Activated T-cell treated with anti-CD3 and anti-CD28 coated beads for 24 hours (primary cell): ENCODE data around the gene TMEM196.

Experiments
- DNase-seq: peaks from one replicate; pipeline ENCODE4 v3.0.0-alpha.2; 2020; ENCODE audit warnings: low read depth

Gene TMEM196

GRCh38 chr7:19772841-19773760 is at the start of gene TMEM196:
Gene TMEM196 (minus strand): TSS chr7:19773617. CDS start chr7:19772696, 921 bp downstream.
- DNase-seq, result no peak

- DNase-seq, result no peak
Measured at GRCh38 chr7:19816128-19816527, 42.7 kb upstream of the TMEM196 start.

- DNase-seq, result no peak
Measured at GRCh38 chr7:19815546-19815945, 42.1 kb upstream of the TMEM196 start.

- DNase-seq, result no peak
Measured at GRCh38 chr7:19814776-19815175, 41.4 kb upstream of the TMEM196 start.

- DNase-seq, result no peak
Measured at GRCh38 chr7:19811386-19811785, 38.0 kb upstream of the TMEM196 start.

- no peak for DNase-seq
Measured at GRCh38 chr7:19798986-19799385, 25.6 kb upstream of the TMEM196 start.

- DNase-seq, result no peak
Measured at GRCh38 chr7:19783541-19783940, 10.1 kb upstream of the TMEM196 start.

- no peak for DNase-seq
Measured at GRCh38 chr7:19776981-19777380, 3.6 kb upstream of the TMEM196 start.

- no peak for DNase-seq
Measured at GRCh38 chr7:19775578-19775977, 2.2 kb upstream of the TMEM196 start.

- DNase-seq, result no peak
Measured at GRCh38 chr7:19772306-19772705, 1.1 kb downstream of the TMEM196 start.

GRCh38 chr7:19762631-19763030 is 10.8 kb downstream of the TMEM196 start:
- DNase-seq, result no peak

GRCh38 chr7:19754521-19755116 is 18.8 kb downstream of the TMEM196 start:
- DNase-seq, result no peak

- no peak for DNase-seq
Measured at GRCh38 chr7:19752020-19752419, 21.4 kb downstream of the TMEM196 start.

- no peak for DNase-seq
Measured at GRCh38 chr7:19749658-19750057, 23.8 kb downstream of the TMEM196 start.

- no peak for DNase-seq
Measured at GRCh38 chr7:19747740-19748339, 25.6 kb downstream of the TMEM196 start.

GRCh38 chr7:19744075-19744474 is 29.3 kb downstream of the TMEM196 start:
- DNase-seq, result no peak

GRCh38 chr7:19728716-19729115 is 44.7 kb downstream of the TMEM196 start:
- no peak for DNase-seq

GRCh38 chr7:19725770-19726169 is 47.6 kb downstream of the TMEM196 start:
- no peak for DNase-seq

- no peak for DNase-seq
Measured at GRCh38 chr7:19715499-19715898, 57.9 kb downstream of the TMEM196 start.

- peak; percentile 25 for DNase-seq
Measured at GRCh38 chr7:19713676-19714075, 59.7 kb downstream of the TMEM196 start.

- no peak for DNase-seq
Measured at GRCh38 chr7:19709249-19709578, 64.2 kb downstream of the TMEM196 start.

- peak; percentile 95 for DNase-seq
Measured at GRCh38 chr7:19708397-19709248, 64.8 kb downstream of the TMEM196 start, which contains the start of gene POLR1F. Gene POLR1F (minus strand): TSS chr7:19709037. CDS start chr7:19709016, 21 bp downstream.
